Measurements from ENCODE around the gene TRABD2B.

GRCh38 chr1:47781171-47781959 lies 215.8 kb downstream of the TRABD2B start:
- TF ChIP-seq POLR2A (IDR thresholded peaks at IDR 0.05) (no peak), POLR2AphosphoS5 (IDR thresholded peaks at IDR 0.05) (no peak)

Measured in breast epithelium (tissue), 3 donors.